Heart right ventricle (tissue), 16 donors: ENCODE results near the gene PAK1IP1. TPM values are rescaled to one million over a fixed set of nuclear protein-coding genes. Genes with fewer than 3 reads are reported as not detected.

Source experiments
- ATAC-seq, 8 donors: fragments of 200-7000 bp; cut with Tn5 transposase; one replicate each; pipeline ENCODE4 v1.9.1; 2020; ENCODE audit warnings: mild to moderate bottlenecking in 8 of 8, moderate library complexity in 8 of 8, moderate number of reproducible peaks in 1 of 8
- DNase-seq, 2 donors: peaks; one replicate each; pipeline ENCODE4 v3.0.0-alpha.2; 2020
- H3K27ac ChIP-seq, 10 donors: fragments of 200-600 bp; sonication (generic) in 2 of 10; one replicate each; pipeline versions ENCODE4 v1.5.0 to v1.8.0; 2020 to 2022; ENCODE audit warnings: mild to moderate bottlenecking in 3 of 10
- H3K27me3 ChIP-seq, 7 donors: fragments of 200-600 bp; one replicate each; pipeline ENCODE4 v1.8.0; 2021 to 2022; ENCODE audit warnings: mild to moderate bottlenecking in 2 of 7
- H3K36me3 ChIP-seq, 9 donors: fragments of 200-600 bp; sonication (generic) in 1 of 9; one replicate each; pipeline versions ENCODE4 v1.5.0 to v1.8.0; 2020 to 2022; ENCODE audit warnings: mild to moderate bottlenecking in 2 of 9
- H3K4me1 ChIP-seq, 9 donors: fragments of 200-600 bp; sonication (generic) in 1 of 9; one replicate each; pipeline versions ENCODE4 v1.5.0 to v1.8.0; 2020 to 2022; ENCODE audit warnings: mild to moderate bottlenecking in 4 of 9
- H3K4me3 ChIP-seq, 10 donors: fragments of 200-600 bp; sonication (generic) in 2 of 10; one replicate each; pipeline versions ENCODE4 v1.5.0 to v1.8.0; 2020 to 2022; ENCODE audit warnings: mild to moderate bottlenecking in 7 of 10, moderate library complexity in 2 of 10
- H3K9me3 ChIP-seq, 11 donors: fragments of 200-600 bp in 10 of 11; sonication (generic) in 2 of 11; one replicate each; pipeline versions ENCODE4 v1.5.0 to v1.8.0; 2013 to 2022; ENCODE audit warnings: mild to moderate bottlenecking in 2 of 11, control low read depth in 1 of 11, moderate library complexity in 1 of 11
- WGBS, 2 donors: extraction: QIAGEN DNeasy Blood & Tissue Kit; methylation state at CpG; one replicate each; pipeline ENCODE4 v1.1.7; 2013; ENCODE audit warnings: inconsistent platforms in 1 of 2; 5-methylcytosine and 5-hydroxymethylcytosine counted together
- intact Hi-C, 10 donors: fragments of 100-400 bp; cut with DNase I; formaldehyde crosslinking; loops; one replicate each; pipeline versions ENCODE4 v1.11.1 to v1.14.2; 2022
- polyA plus RNA-seq, 2 donors: library from polyadenylated mRNA; stranded (reverse); fragments of 200-250 nt; gene quantifications; one replicate each; pipeline ENCODE4 v1.2.3, GENCODE V29; 2013
- total RNA-seq, 10 donors: library from RNA; stranded (reverse); fragmentation: NEBNext Ultra II Directional in 3 of 10; extraction: Animal tissue kit (Norgen Biotek cat#: 25700) in 3 of 10; gene quantifications; one replicate each; pipeline versions ENCODE4 v1.2.1 to v1.2.4, GENCODE V29; 2021 to 2023
- TF ChIP-seq, protein P1 (sequence below), 9 donors: fragments of 200-600 bp; sonication (generic) in 2 of 9; IDR thresholded peaks; one replicate each; pipeline versions ENCODE4 v1.5.0 to v1.8.0; 2021 to 2022; ENCODE audit warnings: antibody characterized with exemption in 9 of 9, mild to moderate bottlenecking in 5 of 9, moderate library complexity in 1 of 9
- donor health status: Arrhythmogenic right ventricular cardiomyopathy.
- donor health status: ischemic (EF 13 %, LVEDD 7.1; RV severe dilation, severe dysfunction).
- donor health status: healthy with polysubstance abuse.
- donor health status: DM: no; HTN: yes; CAD: no.
- donor health status: DM: no; HTN: no; CAD: no.
- donor health status: ischemic (EF 25% LVEDD 6.9; RV normal size, moderate dysfunction).
- donor health status: ischemic (EF 25% LVEDD 5.7; RV mildly dilated, moderate dysfunction).
- donor health status: healthy.
- donor health status: DM: yes; HTN: yes; CAD: no.
- donor health status: Ischemic cardiomyopathy.
- donor health status: ischemic (EF 35%, LVEDD 5.7; RV mildly dilated, moderate dysfunction).
- donor health status: nonischemic (EF 11% LVEDD 7.7; RV severe dilation, severe dysfunction).
- donor health status: DM: yes; HTN: yes; CAD: no.
- donor health status: PGD.
- donor health status: ischemic (EF 29% LVEDD 5.4; RV normal size, mild dysfunction).
- donor health status: nonischemic (EF 23%, LVEDD 6.1; RV moderate dilation, normal function).

PAK1IP1 gene
- total and polyA plus RNA-seq, 12 donors, result 5.8 to 15.7 (median 8.4) TPM

DNA sequence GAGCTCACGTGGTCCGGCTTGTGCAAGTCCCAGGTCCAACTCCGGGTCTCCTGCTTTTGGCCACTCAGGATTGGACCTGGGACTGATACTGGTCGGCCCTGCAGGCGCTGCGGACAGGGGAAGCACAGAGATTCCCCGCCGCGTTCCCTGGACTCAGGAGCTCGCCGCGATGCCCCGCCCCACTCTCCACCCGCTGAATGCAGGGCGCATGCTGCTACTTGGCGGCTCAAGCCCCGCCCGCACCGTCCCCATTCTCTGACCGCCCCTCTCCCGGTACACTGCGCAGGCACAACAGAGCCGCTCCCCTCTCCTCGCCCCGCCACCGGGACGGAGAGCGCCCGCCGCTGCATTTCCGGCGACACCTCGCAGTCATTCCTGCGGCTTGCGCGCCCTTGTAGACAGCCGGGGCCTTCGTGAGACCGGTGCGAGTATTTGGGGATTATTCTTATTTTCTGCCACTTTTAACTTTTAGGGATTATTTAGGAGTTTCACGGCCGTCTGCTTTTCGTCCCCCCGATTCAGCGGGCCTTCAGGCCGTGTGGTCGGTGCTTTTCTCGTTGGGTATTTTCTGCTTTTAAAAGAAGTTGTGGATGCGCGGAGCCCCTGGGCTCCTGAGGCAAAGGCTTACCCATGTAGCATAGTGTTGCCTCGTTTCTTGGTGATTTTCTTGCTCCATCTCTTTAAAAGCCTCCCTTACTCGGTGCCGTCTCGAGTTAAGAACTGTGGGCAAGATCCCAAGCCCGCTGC, 28.2 kb downstream of the PAK1IP1 start, which contains the start of gene TMEM14C:
TMEM14C (plus strand) TSS at position 251 of the 747 bp plus-strand sequence. CDS start 1,544 bp downstream, outside the sequence.
- peaks cover 18 to 56% (median 34%) of the 10 kb centered on the region in 9 donors for H3K4me1 ChIP-seq
- H3K27ac ChIP-seq, result peak within 1 kb of the TSS; percentile 44 to 96 (median 90)
- DNase-seq, result peak; percentile 99
- peak within 1 kb of the TSS; percentile 26 to 96 (median 78) for H3K4me3 ChIP-seq
- 1% methylated on average over 54 to 55 of the region's 55 CpGs for WGBS, 2 donors
- peaks cover 0 to 15% (median 0%) of the 10 kb centered on the region in 11 donors for H3K9me3 ChIP-seq
- intact Hi-C loops, result loop anchor here in 6 of 10 donors (1.0 to 2.0 kb wide), 4 partner anchors 24 to 29 kb away; partner anchors contain the start of genes TMEM14B (in 6 of the 6), C6orf52 (in 4 of the 6) and PAK1IP1 (in 4 of the 6)
- ATAC-seq, result peak; percentile 97 to 99 (median 98)
- H3K36me3 ChIP-seq, result peaks cover 0 to 36% (median 10%) of the 10 kb centered on the region in 9 donors
- TF ChIP-seq, protein P1, sequence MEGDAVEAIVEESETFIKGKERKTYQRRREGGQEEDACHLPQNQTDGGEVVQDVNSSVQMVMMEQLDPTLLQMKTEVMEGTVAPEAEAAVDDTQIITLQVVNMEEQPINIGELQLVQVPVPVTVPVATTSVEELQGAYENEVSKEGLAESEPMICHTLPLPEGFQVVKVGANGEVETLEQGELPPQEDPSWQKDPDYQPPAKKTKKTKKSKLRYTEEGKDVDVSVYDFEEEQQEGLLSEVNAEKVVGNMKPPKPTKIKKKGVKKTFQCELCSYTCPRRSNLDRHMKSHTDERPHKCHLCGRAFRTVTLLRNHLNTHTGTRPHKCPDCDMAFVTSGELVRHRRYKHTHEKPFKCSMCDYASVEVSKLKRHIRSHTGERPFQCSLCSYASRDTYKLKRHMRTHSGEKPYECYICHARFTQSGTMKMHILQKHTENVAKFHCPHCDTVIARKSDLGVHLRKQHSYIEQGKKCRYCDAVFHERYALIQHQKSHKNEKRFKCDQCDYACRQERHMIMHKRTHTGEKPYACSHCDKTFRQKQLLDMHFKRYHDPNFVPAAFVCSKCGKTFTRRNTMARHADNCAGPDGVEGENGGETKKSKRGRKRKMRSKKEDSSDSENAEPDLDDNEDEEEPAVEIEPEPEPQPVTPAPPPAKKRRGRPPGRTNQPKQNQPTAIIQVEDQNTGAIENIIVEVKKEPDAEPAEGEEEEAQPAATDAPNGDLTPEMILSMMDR (IDR thresholded peaks at IDR 0.05), result peak in 2 of 9 donors; percentile 4 to 5
- H3K27me3 ChIP-seq, result no peaks in the 10 kb centered on the region

DNA sequence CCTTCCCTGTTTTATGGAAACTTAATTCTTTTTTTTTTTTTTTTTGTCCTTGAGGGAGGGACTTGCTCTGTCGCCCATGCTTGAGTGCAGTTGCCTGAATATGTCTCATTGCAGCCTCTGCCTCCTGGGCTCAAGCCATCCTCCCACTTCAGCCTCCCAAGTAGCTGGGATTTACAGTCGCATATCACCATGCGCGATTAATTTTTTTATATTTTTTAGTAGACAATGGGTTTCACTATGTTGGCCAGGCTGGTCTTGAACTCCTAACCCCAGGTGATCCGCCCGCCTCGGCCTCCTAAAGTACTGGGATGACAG, 28.8 kb downstream of the PAK1IP1 start:
- Histone ChIP-seq H3K36me3 (peaks cover 0 to 41% (median 10%) of the 10 kb centered on the region in 9 donors), H3K4me1 (peaks cover 18 to 56% (median 34%) of the 10 kb centered on the region in 9 donors), H3K27ac (peak overlapping the region; percentile 44 to 96 (median 90)), H3K27me3 (no peaks in the 10 kb centered on the region), H3K9me3 (peaks cover 0 to 10% (median 0%) of the 10 kb centered on the region in 11 donors), H3K4me3 (peak overlapping the region; percentile 26 to 96 (median 78))
- DNase-seq, result peak in 1 of 2 donors; percentile 10
- peak in 4 of 8 donors; percentile 0 to 5 (median 2) for ATAC-seq
- intact Hi-C loops, result loop anchor here in 5 of 10 donors (1.0 to 2.0 kb wide), 4 partner anchors 23 to 29 kb away; partner anchors contain the start of genes TMEM14B (in 4 of the 5), C6orf52 (in 3 of the 5) and PAK1IP1 (in 3 of the 5)
- TF ChIP-seq, protein P1 (IDR thresholded peaks at IDR 0.05), result no peak
- WGBS, 2 donors, result 19 to 20% methylated on average over 7 of the region's 7 CpGs

- peaks cover 0 to 56% (median 24%) of the 10 kb centered on the region in 9 donors for H3K36me3 ChIP-seq
- no peak for DNase-seq
- H3K9me3 ChIP-seq, result no peaks in the 10 kb centered on the region
- 34 to 41% methylated on average over 6 of the region's 6 CpGs for WGBS, 2 donors
- H3K4me1 ChIP-seq, result peaks cover 18 to 60% (median 38%) of the 10 kb centered on the region in 9 donors
- H3K4me3 ChIP-seq, result no peak overlapping the region
- no peaks in the 10 kb centered on the region for H3K27me3 ChIP-seq
- H3K27ac ChIP-seq, result peak overlapping the region in 2 of 10 donors; percentile 7 to 48
- TF ChIP-seq, protein P1 (IDR thresholded peaks at IDR 0.05), result no peak
- intact Hi-C loops, result no loop called here
- no peak for ATAC-seq
Observed at GRCh38 chr6:10725044-10725443, 30.3 kb downstream of the PAK1IP1 start.

DNA sequence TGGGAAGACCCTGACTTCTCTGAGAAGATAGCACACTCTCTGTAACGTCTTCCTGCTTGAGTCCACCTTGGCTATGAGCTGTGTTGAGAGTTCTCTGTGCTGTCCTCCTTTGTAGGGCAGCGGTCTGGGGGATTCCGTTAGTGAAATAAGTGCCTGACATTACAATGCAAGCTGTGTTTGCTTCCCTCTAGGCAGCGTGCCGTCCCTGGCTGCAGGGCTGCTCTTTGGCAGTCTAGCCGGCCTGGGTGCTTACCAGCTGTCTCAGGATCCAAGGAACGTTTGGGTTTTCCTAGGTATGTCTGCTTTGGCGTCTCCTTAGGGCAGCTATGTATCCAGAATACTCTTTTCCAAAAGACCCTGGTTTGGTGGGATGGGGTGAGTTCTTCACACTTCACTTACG, 30.9 kb downstream of the PAK1IP1 start:
- Histone ChIP-seq H3K4me1 (peaks cover 18 to 63% (median 44%) of the 10 kb centered on the region in 9 donors), H3K36me3 (peaks cover 0 to 63% (median 26%) of the 10 kb centered on the region in 9 donors), H3K4me3 (no peak overlapping the region), H3K27me3 (no peaks in the 10 kb centered on the region), H3K27ac (no peak overlapping the region), H3K9me3 (no peaks in the 10 kb centered on the region)
- ATAC-seq, result no peak
- no peak for DNase-seq
- intact Hi-C loops, result no loop called here
- TF ChIP-seq, protein P1 (IDR thresholded peaks at IDR 0.05), result no peak
- WGBS, 2 donors, result 69 to 72% methylated on average over 9 of the region's 9 CpGs
